NT2/D1 (cell line): Measurements from ENCODE around the gene HES7.
A peak's percentile ranks its signal among the peaks of the same experiment; 100 is the strongest.

Experiments used
- DNase-seq: peaks from one replicate; pipeline ENCODE4 v3.0.0-alpha.2; 2011; ENCODE audit warnings: low read depth, low spot score
- H3K27me3 ChIP-seq: 2 replicates; pipeline ENCODE4 v1.6.0; 2011; ENCODE audit warnings: mild to moderate bottlenecking; ENCODE audit not compliant: insufficient read length, insufficient read depth
- H3K36me3 ChIP-seq: 2 replicates; pipeline ENCODE4 v1.6.1; 2011; ENCODE audit warnings: mild to moderate bottlenecking, low read length, mixed read lengths; ENCODE audit not compliant: insufficient read depth, insufficient read length
- H3K4me1 ChIP-seq: 2 replicates; pipeline ENCODE4 v1.5.1; 2011; ENCODE audit not compliant: insufficient read depth, insufficient read length
- H3K4me3 ChIP-seq: 2 replicates; pipeline ENCODE4 v1.5.1; 2011; ENCODE audit warnings: low read depth; ENCODE audit not compliant: insufficient read length
- H3K9ac ChIP-seq: 2 replicates; pipeline ENCODE4 v1.6.0; 2011; ENCODE audit warnings: low read depth; ENCODE audit not compliant: insufficient read length
- H3K9me3 ChIP-seq: 2 replicates; pipeline ENCODE4 v1.5.1; 2011; ENCODE audit warnings: mild to moderate bottlenecking, low read length; ENCODE audit not compliant: insufficient read depth
- SUZ12 ChIP-seq: IDR thresholded peaks from 2 replicates; pipeline ENCODE4 v1.6.1; 2011; ENCODE audit not compliant: insufficient read length, insufficient read depth; ENCODE audit errors: extremely low read depth
- YY1 ChIP-seq: IDR thresholded peaks from 2 replicates; pipeline ENCODE4 v1.6.1; 2011; ENCODE audit not compliant: insufficient read length, insufficient read depth
- ZNF274 ChIP-seq: IDR thresholded peaks from 2 replicates; pipeline ENCODE4 v1.6.1; 2011; ENCODE audit warnings: mild to moderate bottlenecking, low read depth, low read length

Gene HES7

DNA sequence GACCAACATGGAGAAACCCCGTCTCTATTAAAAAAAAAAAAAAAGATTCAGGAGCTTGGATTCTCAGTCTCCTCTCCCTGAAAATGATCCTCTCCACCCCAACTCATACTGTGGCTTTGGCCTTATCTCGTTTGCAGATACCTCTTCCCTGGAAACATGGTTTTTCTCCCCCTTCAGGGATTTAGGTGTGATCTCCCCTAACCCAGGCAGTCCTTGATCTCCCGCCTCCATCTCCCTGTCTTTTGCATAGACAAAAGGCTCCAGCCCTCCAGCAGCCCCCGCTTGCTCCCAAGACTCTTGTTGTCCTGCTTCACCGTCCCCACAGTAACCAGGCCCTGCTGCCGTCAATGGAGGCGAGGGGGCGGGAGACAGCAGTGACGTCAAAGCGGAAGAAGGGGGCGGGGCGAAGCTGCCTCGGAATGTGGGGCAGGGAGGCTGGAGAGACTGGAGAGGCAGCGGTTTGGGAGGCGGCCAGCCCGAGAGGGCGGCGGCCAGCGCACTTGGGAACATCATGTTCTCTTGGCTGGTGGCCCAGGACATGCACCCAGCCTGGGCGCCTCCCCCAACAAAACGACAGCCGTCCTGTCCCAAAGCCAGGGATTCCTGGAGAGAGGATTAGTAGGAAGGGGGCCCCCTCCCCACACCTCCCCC, 30.2 kb upstream of the HES7 start:
- Histone ChIP-seq H3K9ac (peak overlapping the region; percentile 53), H3K27me3 (no peaks in the 10 kb centered on the region), H3K4me1 (peaks cover 9% of the 10 kb centered on the region), H3K36me3 (peaks cover 18% of the 10 kb centered on the region), H3K9me3 (no peaks in the 10 kb centered on the region), H3K4me3 (peak overlapping the region; percentile 16)
- peak; percentile 88 for DNase-seq
- TF ChIP-seq ZNF274, result no peak
- TF ChIP-seq YY1, result no peak
- no peak for TF ChIP-seq SUZ12

DNA sequence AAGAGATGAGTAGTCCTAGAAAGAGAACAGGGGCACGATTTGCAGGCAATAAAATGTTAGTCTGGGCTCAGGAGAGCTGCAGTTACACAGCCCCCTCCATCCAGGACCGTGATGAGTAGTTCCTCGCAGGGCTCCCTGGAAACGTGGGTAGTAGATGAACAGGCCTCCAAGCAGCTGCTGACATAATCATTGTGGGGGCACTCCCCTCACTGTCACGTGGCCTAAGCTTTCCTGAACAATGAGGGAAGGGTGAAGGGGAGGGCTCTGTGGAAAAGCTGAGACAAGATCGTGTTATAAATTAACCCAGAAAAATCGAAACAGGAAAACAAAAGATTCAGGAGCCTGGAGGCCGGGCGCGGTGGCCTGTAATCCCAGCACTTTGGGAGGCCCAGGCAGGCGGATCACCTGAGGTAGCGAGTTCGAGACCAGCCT, 29.6 kb upstream of the HES7 start:
- DNase-seq, result no peak
- Histone ChIP-seq H3K9ac (no peak overlapping the region), H3K9me3 (no peaks in the 10 kb centered on the region), H3K36me3 (peaks cover 19% of the 10 kb centered on the region), H3K4me3 (no peak overlapping the region), H3K27me3 (no peaks in the 10 kb centered on the region), H3K4me1 (peaks cover 9% of the 10 kb centered on the region)
- TF ChIP-seq SUZ12 (no peak), YY1 (no peak), ZNF274 (no peak)

- TF ChIP-seq SUZ12 (no peak), YY1 (no peak), ZNF274 (no peak)
- Histone ChIP-seq H3K4me1 (peaks cover 9% of the 10 kb centered on the region), H3K27me3 (no peaks in the 10 kb centered on the region), H3K9me3 (no peaks in the 10 kb centered on the region), H3K4me3 (no peak overlapping the region), H3K36me3 (peaks cover 21% of the 10 kb centered on the region), H3K9ac (no peak overlapping the region)
- DNase-seq, result no peak
These were observed 29.1 kb upstream of the HES7 start for GRCh38 chr17:8153031-8153451.

- H3K27me3 ChIP-seq, result no peaks in the 10 kb centered on the region
- H3K9me3 ChIP-seq, result no peaks in the 10 kb centered on the region
- peaks cover 29% of the 10 kb centered on the region for H3K36me3 ChIP-seq
- no peak for TF ChIP-seq ZNF274
- peaks cover 9% of the 10 kb centered on the region for H3K4me1 ChIP-seq
- H3K4me3 ChIP-seq, result peak within 1 kb of the TSS; percentile 90
- DNase-seq, result no peak
- H3K9ac ChIP-seq, result peak within 1 kb of the TSS; percentile 90
These were observed 28.3 kb upstream of the HES7 start, which contains the start of gene PER1 for GRCh38 chr17:8152112-8152775. Gene PER1 (minus strand): TSS chr17:8152404. CDS start chr17:8150706, 1,698 bp downstream.

- no peak for DNase-seq
These were observed 27.8 kb upstream of the HES7 start for GRCh38 chr17:8151641-8152111.

DNA sequence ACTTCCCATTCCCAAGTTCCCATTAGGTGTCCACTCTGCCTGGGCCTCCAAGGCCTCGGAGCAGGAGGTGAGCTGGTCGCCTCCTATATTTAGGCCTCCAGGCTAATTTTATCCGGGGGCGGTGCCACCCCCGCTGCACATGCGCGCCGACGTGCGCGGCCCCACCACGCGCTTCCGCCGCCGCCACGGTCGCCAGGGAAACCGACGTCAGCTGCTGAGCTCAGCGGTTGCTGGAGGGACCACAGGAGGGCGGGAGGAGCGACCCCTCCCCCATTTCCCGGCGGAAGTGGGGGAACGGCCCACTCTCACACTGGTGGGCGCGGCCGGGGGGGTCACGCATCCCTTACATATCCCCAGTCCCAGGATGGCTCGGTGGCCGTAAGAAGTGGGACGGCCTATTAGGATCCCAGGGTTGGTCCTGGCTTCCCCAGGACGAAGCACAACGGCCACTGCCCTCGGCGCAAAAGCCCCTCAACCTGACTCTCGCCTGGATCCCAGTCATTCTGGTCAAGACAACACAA, 27.3 kb upstream of the HES7 start:
- Histone ChIP-seq H3K4me1 (peaks cover 9% of the 10 kb centered on the region), H3K36me3 (peaks cover 40% of the 10 kb centered on the region), H3K9ac (peak overlapping the region; percentile 90), H3K4me3 (peak overlapping the region; percentile 90), H3K27me3 (no peaks in the 10 kb centered on the region), H3K9me3 (no peaks in the 10 kb centered on the region)
- no peak for DNase-seq
- no peak for TF ChIP-seq YY1
- TF ChIP-seq ZNF274, result no peak
- TF ChIP-seq SUZ12, result no peak

More at GRCh38 chr17:8151641-8152111, 27.8 kb upstream of the HES7 start:
- Histone ChIP-seq H3K9me3 (no peaks in the 10 kb centered on the region), H3K4me3 (peak overlapping the region; percentile 90), H3K36me3 (peaks cover 35% of the 10 kb centered on the region), H3K4me1 (peaks cover 9% of the 10 kb centered on the region), H3K9ac (peak overlapping the region; percentile 90), H3K27me3 (no peaks in the 10 kb centered on the region)
- TF ChIP-seq SUZ12, result no peak
- no peak for TF ChIP-seq ZNF274
- no peak for TF ChIP-seq YY1
